ENCODE data around the gene PLVAP.

PLVAP gene

GRCh38 chr19:17320435-17320834 is 56.7 kb downstream of the PLVAP start:
- DNase-seq, result no peak

- DNase-seq, result no peak
Observed at GRCh38 chr19:17319473-17320238, 57.5 kb downstream of the PLVAP start.

GRCh38 chr19:17318966-17319365 is 58.2 kb downstream of the PLVAP start:
- no peak for DNase-seq

GRCh38 chr19:17314007-17314593 is 63.0 kb downstream of the PLVAP start:
- DNase-seq, result no peak

GRCh38 chr19:17312189-17313113 is 64.7 kb downstream of the PLVAP start:
- DNase-seq, result no peak

- no peak for DNase-seq
Observed at GRCh38 chr19:17311455-17312188, 65.5 kb downstream of the PLVAP start.

GRCh38 chr19:17309965-17310461 is 67.1 kb downstream of the PLVAP start:
- no peak for DNase-seq

GRCh38 chr19:17309198-17309964 is 67.8 kb downstream of the PLVAP start, which contains the start of gene DDA1:
TSS of gene DDA1 (plus strand) at chr19:17309563. CDS start at chr19:17309655, 92 bp downstream.
- DNase-seq, result peak; percentile 100

GRCh38 chr19:17307876-17308377 is 69.2 kb downstream of the PLVAP start:
- no peak for DNase-seq

- DNase-seq, result no peak
Observed at GRCh38 chr19:17306285-17306714, 70.8 kb downstream of the PLVAP start.

GRCh38 chr19:17305517-17306284 is 71.4 kb downstream of the PLVAP start, which contains the start of gene MRPL34:
TSS of gene MRPL34 (plus strand) at chr19:17305872. CDS start at chr19:17305893, 21 bp downstream.
- DNase-seq, result peak; percentile 98 to 100

GRCh38 chr19:17305216-17305516 is 72.0 kb downstream of the PLVAP start:
- no peak for DNase-seq

GRCh38 chr19:17304386-17305215 is 72.5 kb downstream of the PLVAP start:
- DNase-seq, result no peak

- DNase-seq, result no peak
Observed at GRCh38 chr19:17303940-17304267, 73.2 kb downstream of the PLVAP start.

- DNase-seq, result peak; percentile 95
Observed at GRCh38 chr19:17303167-17303939, 73.8 kb downstream of the PLVAP start, which contains the start of gene ABHD8. TSS of gene ABHD8 (minus strand) at chr19:17303425. CDS start at chr19:17301616, 1,809 bp downstream.

- peak; percentile 39 to 45 for DNase-seq
Observed at GRCh38 chr19:17302391-17303166, 74.6 kb downstream of the PLVAP start.
